Hepatocyte (in vitro differentiated cells): ENCODE data around the gene METTL23. TPM values are rescaled to one million over a fixed set of nuclear protein-coding genes. Genes with fewer than 3 reads are reported as not detected.
A peak's percentile ranks its signal among the peaks of the same experiment; 100 is the strongest.

Source experiments
- DNase-seq: peaks from one replicate; pipeline ENCODE4 v3.0.0-alpha.2; 2016; ENCODE audit warnings: low spot score
- H2AFZ ChIP-seq: fragments of 200-600 bp; sonication (generic); 2 replicates; pipeline ENCODE4 v1.6.0; 2016; ENCODE audit warnings: antibody characterized with exemption, mild to moderate bottlenecking
- H3K27ac ChIP-seq: fragments of 200-600 bp; sonication (generic); 2 replicates; pipeline ENCODE4 v1.5.1; 2016; ENCODE audit warnings: mild to moderate bottlenecking
- H3K27me3 ChIP-seq: fragments of 200-600 bp; sonication (generic); 2 replicates; pipeline ENCODE4 v1.6.1; 2016
- H3K36me3 ChIP-seq: fragments of 200-600 bp; sonication (generic); replicated peaks from 2 replicates; pipeline ENCODE4 v1.5.1; 2016; ENCODE audit warnings: low read depth; ENCODE audit not compliant: insufficient read depth
- H3K4me1 ChIP-seq: fragments of 200-600 bp; sonication (generic); 2 replicates; pipeline ENCODE4 v1.5.1; 2016; ENCODE audit warnings: mild to moderate bottlenecking, moderate library complexity; ENCODE audit not compliant: insufficient read depth
- H3K4me2 ChIP-seq: fragments of 200-600 bp; sonication (generic); 2 replicates; pipeline ENCODE4 v1.6.0; 2016
- H3K4me3 ChIP-seq: fragments of 200-600 bp; sonication (generic); 2 replicates; pipeline ENCODE4 v1.5.1; 2016; ENCODE audit warnings: mild to moderate bottlenecking
- H3K79me2 ChIP-seq: fragments of 200-600 bp; sonication (generic); 2 replicates; pipeline ENCODE4 v1.6.0; 2017; ENCODE audit warnings: mild to moderate bottlenecking
- H3K9me2 ChIP-seq: fragments of 200-600 bp; sonication (generic); replicated peaks from 2 replicates; pipeline ENCODE4 v1.6.0; 2017; ENCODE audit warnings: mild to moderate bottlenecking; ENCODE audit not compliant: insufficient read depth
- H3K9me3 ChIP-seq: fragments of 200-600 bp; sonication (generic); 2 replicates; pipeline ENCODE4 v1.5.1; 2016; ENCODE audit warnings: low read depth, mild to moderate bottlenecking
- H4K20me1 ChIP-seq: fragments of 200-600 bp; sonication (generic); 2 replicates; pipeline ENCODE4 v1.6.0; 2016; ENCODE audit warnings: mild to moderate bottlenecking; ENCODE audit not compliant: insufficient read depth, poor library complexity, severe bottlenecking
- CTCF ChIP-seq: fragments of 200-600 bp; sonication (generic); IDR thresholded peaks from 2 replicates; pipeline ENCODE4 v1.5.1; 2016; ENCODE audit warnings: antibody characterized with exemption, mild to moderate bottlenecking; ENCODE audit not compliant: poor library complexity
- EZH2 ChIP-seq: fragments of 200-600 bp; sonication (generic); IDR thresholded peaks from 2 replicates; pipeline ENCODE4 v1.6.1; 2016; ENCODE audit warnings: antibody characterized with exemption, mild to moderate bottlenecking, borderline replicate concordance
- EZH2phosphoT487 ChIP-seq: fragments of 200-600 bp; sonication (generic); IDR thresholded peaks from one replicate; pipeline ENCODE4 v1.6.1; 2018; ENCODE audit warnings: antibody characterized with exemption, mild to moderate bottlenecking, low read depth, moderate library complexity; ENCODE audit not compliant: unreplicated experiment, severe bottlenecking
- WGBS: methylation state at CpG from one replicate; pipeline ENCODE4 v1.1.6; 2016; ENCODE audit warnings: low lambda C conversion rate; ENCODE audit errors: missing lambda C conversion rate; 5-methylcytosine and 5-hydroxymethylcytosine counted together
- polyA plus RNA-seq: library from polyadenylated mRNA; unstranded; fragments of >200 nt; fragmentation: Nextera tagmentation; extraction: Ambion mirVana; gene quantifications from 2 replicates; pipeline ENCODE4 v1.2.1, GENCODE V29; 2016
- total RNA-seq: library from RNA; depleted of rRNA; stranded (reverse); fragments of >200 nt; gene quantifications from 2 replicates; pipeline ENCODE4 v1.2.3, GENCODE V29; 2014

Gene METTL23
- total and polyA plus RNA-seq, 2 experiments from 2014 or later = 36.6 to 56.5 TPM

- TF ChIP-seq EZH2phosphoT487 (no peak), CTCF (no peak), EZH2 (no peak)
- no peaks in the 10 kb centered on the region for H3K79me2 ChIP-seq
- no peak for DNase-seq
- no peak overlapping the region for H2AFZ ChIP-seq
- no peak overlapping the region for H3K4me3 ChIP-seq
- 97% methylated on average over 2 of the region's 2 CpGs for WGBS
- no peaks in the 10 kb centered on the region for H3K4me1 ChIP-seq
- H3K4me2 ChIP-seq = no peak overlapping the region
- H3K27me3 ChIP-seq = no peaks in the 10 kb centered on the region
- no peaks in the 10 kb centered on the region for H3K9me3 ChIP-seq
- no peak overlapping the region for H3K27ac ChIP-seq
- no peaks in the 10 kb centered on the region for H4K20me1 ChIP-seq
- peaks cover 3% of the 10 kb centered on the region for H3K36me3 ChIP-seq
- H3K9me2 ChIP-seq = no peaks in the 10 kb centered on the region
Measured at GRCh38 chr17:76755285-76755684, 28.6 kb downstream of the METTL23 start.

DNA sequence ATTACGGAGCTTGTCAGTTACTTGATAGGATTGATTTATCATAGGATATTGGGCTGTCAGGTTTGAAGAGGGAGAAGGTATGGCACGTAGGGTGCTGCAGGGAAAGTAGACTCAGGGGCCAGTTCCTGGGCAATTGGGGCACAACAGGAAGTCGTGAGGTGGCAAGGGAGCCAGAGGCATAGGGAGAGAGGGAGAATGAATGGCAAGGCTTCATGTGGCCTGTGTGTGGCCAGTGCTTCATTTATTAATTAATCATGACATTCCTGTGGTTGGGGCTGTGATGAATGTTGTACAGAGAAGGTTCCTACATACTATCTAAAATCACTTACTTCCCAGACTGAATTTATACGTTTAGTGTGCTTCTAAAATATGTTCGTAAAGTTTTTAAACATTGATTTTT, 30.6 kb downstream of the METTL23 start:
- Histone ChIP-seq H3K4me1 (no peaks in the 10 kb centered on the region), H4K20me1 (no peaks in the 10 kb centered on the region), H3K79me2 (no peaks in the 10 kb centered on the region), H3K9me3 (no peaks in the 10 kb centered on the region), H3K36me3 (peaks cover 3% of the 10 kb centered on the region), H3K9me2 (no peaks in the 10 kb centered on the region), H3K27ac (no peak overlapping the region), H3K4me3 (no peak overlapping the region), H3K27me3 (no peaks in the 10 kb centered on the region), H3K4me2 (no peak overlapping the region), H2AFZ (no peak overlapping the region)
- WGBS = 96% methylated on average over 5 of the region's 5 CpGs
- no peak for DNase-seq
- no peak for TF ChIP-seq EZH2phosphoT487
- no peak for TF ChIP-seq EZH2
- TF ChIP-seq CTCF = no peak

- H4K20me1 ChIP-seq = no peaks in the 10 kb centered on the region
- H3K79me2 ChIP-seq = no peaks in the 10 kb centered on the region
- no peak overlapping the region for H2AFZ ChIP-seq
- no peak overlapping the region for H3K4me2 ChIP-seq
- no peak for DNase-seq
- H3K36me3 ChIP-seq = peaks cover 3% of the 10 kb centered on the region
- no peak overlapping the region for H3K27ac ChIP-seq
- WGBS = 95% methylated on average over 3 of the region's 3 CpGs
- H3K9me2 ChIP-seq = no peaks in the 10 kb centered on the region
- no peak overlapping the region for H3K4me3 ChIP-seq
- no peaks in the 10 kb centered on the region for H3K4me1 ChIP-seq
- H3K9me3 ChIP-seq = no peaks in the 10 kb centered on the region
- no peaks in the 10 kb centered on the region for H3K27me3 ChIP-seq
- TF ChIP-seq EZH2phosphoT487 (no peak), EZH2 (no peak), CTCF (no peak)
Measured at GRCh38 chr17:76758570-76758969, 31.9 kb downstream of the METTL23 start.

- Histone ChIP-seq H3K27me3 (no peaks in the 10 kb centered on the region), H3K4me2 (peak overlapping the region; percentile 33), H2AFZ (no peak overlapping the region), H3K9me2 (no peaks in the 10 kb centered on the region), H3K27ac (peak overlapping the region; percentile 85), H3K4me1 (peaks cover 11% of the 10 kb centered on the region), H3K9me3 (no peaks in the 10 kb centered on the region), H3K36me3 (no peaks in the 10 kb centered on the region), H4K20me1 (no peaks in the 10 kb centered on the region), H3K79me2 (no peaks in the 10 kb centered on the region), H3K4me3 (no peak overlapping the region)
- DNase-seq = peak; percentile 78
- 52% methylated on average over 6 of the region's 6 CpGs for WGBS
- TF ChIP-seq EZH2 (no peak), EZH2phosphoT487 (no peak), CTCF (no peak)
Measured at GRCh38 chr17:76772842-76773525, 46.3 kb downstream of the METTL23 start.
